Caki2 (cell line): ENCODE measurements around the gene COX4I1. TPM values are rescaled to one million over a fixed set of nuclear protein-coding genes. Genes with fewer than 3 reads are reported as not detected.
A peak's percentile ranks its signal among the peaks of the same experiment; 100 is the strongest.
"Not testable (repeated sequence)": the region's sequence is repeated elsewhere in the genome, so short reads cannot be mapped to it uniquely, and the experiment has no call there.

ENCODE experiments used
- DNase-seq: peaks from one replicate; pipeline ENCODE4 v3.0.0-alpha.2; 2015; ENCODE audit warnings: low read depth
- in situ Hi-C: cut with HindIII; loops from 2 replicates; pipeline ENCODE4 v1.10.0; 2016; ENCODE audit warnings: low sequenced_read_pairs, low pct_unique_long_range_greater_than_20kb, mixed read lengths
- total RNA-seq: library from RNA; depleted of rRNA; stranded (reverse); fragments of >200 nt; shearing (Covaris generic); gene quantifications from 2 replicates; pipeline ENCODE4 v1.2.3, GENCODE V29; 2014; ENCODE audit warnings: low replicate concordance

COX4I1 gene
- total RNA-seq, 1 experiment from 2014 or later, result 914 TPM

DNA sequence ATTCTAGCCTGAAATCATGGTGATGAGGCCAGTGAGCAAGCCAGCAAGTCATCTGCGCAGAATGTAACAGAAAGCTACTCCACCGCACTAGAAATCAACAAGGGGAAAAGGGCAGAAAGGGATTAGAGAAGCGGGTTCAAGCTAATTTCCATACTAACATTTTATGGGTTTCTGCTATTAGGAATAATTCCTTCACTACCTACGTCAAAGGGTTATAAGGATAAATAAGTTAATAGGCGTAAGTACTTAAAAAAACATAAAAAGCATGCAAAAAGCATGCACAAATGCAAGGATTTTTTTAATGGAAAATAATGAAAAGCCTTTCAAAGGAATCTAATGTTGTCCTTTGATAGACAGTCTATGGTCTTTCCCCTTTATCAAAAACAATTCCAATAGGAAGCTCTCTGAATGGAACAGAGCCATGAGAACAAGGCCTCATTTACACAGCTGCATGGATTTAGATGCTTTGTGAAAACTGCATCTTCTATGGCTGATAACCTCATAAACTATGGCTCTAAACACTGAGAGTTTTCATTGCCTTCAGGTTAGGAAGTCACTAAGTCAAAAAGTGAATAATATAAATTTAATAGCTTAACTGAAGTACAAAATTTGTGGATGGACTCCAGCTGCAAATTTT is 5.7 kb upstream of the COX4I1 start:
- DNase-seq, result no peak
- in situ Hi-C loops, result no loop called here

- DNase-seq, result no peak
- in situ Hi-C loops, result no loop called here
Measured at GRCh38 chr16:85794696-85795095, 4.8 kb upstream of the COX4I1 start.

DNA sequence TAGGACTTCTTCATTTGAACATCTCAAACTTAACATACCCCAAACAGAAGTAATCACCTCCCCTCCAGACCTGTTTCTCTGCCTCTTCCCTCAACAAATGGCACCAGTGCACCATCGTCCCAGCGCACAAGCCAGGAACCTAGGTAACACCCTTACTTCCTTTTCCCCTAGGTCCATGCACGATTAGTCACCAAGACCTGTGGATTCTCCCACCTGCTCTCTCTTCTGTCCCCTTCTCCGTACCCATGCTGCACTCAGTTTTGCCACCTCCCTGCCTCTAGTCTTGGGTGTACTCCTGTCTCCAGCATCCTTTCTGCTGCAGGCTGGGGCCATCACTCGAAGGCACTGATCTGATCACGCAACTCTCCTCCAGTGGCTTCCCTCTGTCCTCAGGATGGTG is 3.3 kb upstream of the COX4I1 start:
- in situ Hi-C loops, result no loop called here
- no peak for DNase-seq

DNA sequence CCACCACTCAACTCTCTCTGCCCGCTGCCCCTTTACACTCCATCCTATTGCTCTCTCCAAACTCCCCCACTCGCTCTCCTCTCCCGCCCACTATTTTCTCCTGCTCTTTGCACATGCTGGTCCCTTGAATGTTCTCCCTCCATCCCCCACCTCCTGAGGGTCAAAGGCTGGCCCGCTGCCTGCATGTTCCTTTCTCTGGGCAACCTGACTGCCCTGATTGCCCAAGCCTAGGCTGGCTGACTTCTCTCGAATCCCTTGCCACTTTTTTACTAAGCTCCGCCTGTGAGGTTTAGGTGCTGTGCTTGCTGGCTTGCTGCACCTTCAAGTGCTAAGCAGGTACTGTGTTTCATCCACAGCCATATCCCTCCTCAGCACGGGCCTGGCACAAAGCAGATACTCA is 2.9 kb upstream of the COX4I1 start:
- in situ Hi-C loops, result no loop called here
- no peak for DNase-seq

DNA sequence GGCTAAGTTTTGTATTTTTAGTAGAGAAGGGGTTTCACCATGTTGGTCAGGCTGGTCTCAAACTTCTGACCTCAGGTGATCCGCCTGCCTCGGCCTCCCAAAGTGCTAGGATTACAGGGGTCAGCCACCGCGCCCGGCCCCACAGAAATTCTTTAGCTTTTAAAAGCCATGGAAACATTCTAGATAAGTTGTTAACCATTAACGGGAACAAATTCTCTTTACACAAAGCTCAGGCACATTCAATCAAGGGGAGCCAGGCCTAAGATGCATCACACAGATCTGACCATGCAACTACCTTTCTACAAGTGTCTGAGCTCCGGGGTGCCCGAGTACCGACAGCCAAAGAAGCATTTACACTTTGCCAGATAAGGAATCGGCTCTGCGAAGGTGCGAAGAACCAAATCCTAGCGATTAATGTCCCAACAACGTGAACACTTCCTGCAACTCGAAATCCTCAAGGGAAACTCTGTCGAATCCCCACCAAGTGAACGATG is 1.2 kb upstream of the COX4I1 start:
- peak; percentile 7 for DNase-seq
- in situ Hi-C loops, result no loop called here

GRCh38 chr16:85798901-85799496 is 496 bp upstream of the COX4I1 start:
- in situ Hi-C loops, result no loop called here
- DNase-seq, result no peak

DNA sequence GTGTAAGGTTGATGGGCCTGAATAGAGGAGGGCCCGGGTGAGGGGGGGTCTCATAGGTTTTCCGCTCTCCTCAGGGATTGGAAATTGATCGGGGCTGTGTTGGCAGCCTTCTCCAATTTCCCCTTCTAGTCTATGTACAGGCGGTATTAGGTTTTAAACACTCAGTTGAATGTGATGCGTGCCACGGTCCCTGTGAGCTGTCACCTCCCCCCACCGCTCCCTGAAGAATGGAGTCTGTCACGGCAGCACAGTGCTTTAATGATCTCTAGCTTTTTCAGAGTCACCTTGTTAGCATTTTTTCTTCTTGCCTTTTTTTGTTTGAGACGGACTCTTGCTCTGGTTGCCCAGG is 800 bp downstream of the COX4I1 start:
- DNase-seq, result no peak
- in situ Hi-C loops, result no loop called here

DNA sequence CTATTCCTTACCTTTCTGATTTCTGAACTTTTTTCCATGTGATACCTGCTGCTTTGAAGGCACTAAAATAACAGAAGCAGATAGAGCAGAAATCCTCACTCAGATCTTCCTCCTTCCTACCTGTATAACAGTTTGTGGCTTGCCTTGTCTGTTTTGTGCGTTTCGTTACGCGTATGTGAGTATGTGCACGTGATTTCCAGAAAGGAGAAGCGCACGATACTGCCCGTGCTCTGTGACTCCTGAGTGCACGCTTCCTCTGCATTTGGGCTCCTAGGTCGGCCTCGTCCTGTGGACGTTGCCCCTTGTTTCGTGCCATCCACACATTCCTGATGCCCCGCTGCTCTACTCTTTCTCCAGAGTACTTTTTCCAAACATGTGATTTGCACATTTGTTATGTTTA is 4.1 kb downstream of the COX4I1 start:
- in situ Hi-C loops, result no loop called here
- DNase-seq, result no peak

GRCh38 chr16:85805442-85806045 is 6.0 kb downstream of the COX4I1 start:
- no peak for DNase-seq
- in situ Hi-C loops, result no loop called here

GRCh38 chr16:85806539-85806938 is 7.0 kb downstream of the COX4I1 start:
- no peak for DNase-seq
- in situ Hi-C loops, result no loop called here

GRCh38 chr16:85807340-85807739 is 7.8 kb downstream of the COX4I1 start:
- in situ Hi-C loops, DNase-seq: not testable (repeated sequence)

- DNase-seq, in situ Hi-C loops: not testable (repeated sequence)
Measured at GRCh38 chr16:85808104-85808503, 8.6 kb downstream of the COX4I1 start.

DNA sequence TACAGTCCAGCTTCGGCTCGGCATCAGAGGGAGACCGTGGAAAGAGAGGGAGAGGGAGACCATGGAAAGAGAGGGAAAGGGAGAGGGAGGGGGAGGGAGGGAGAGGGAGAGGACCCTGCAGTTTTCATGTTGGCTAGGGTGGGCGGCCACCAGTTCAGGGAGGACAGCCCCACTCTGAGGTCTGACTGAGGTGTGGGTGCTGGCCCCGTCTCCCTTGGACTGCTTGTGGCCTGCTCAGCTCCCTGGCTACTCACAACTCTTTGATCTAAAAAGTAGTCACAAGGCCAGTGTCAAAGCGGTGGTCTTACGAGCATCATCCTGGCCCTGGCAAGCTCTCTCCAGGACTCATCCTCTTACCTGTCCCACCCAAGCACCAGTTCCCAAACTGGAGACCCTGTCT is 9.4 kb downstream of the COX4I1 start:
- no peak for DNase-seq
- in situ Hi-C loops, result no loop called here

DNA sequence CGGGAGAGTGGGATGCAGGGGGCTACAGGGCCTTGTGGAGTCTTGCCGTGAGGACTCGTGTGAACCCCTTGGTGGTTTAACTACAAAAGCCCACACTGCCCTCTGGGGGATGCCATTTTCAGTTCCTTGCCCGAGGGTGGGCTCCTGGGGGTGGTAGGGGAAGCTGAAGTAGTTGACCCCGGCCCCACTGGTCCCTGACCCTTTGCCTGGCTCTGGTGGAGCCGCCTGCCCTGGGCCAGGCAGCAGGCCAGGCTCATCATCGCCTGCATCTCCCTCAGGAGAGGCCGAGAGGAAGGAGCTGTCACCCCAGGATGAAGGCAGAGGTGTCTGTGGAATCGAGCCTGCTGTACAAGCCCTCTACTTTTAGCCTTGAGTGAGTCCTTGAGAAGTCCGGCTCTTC is 10.2 kb downstream of the COX4I1 start:
- in situ Hi-C loops, result no loop called here
- no peak for DNase-seq

DNA sequence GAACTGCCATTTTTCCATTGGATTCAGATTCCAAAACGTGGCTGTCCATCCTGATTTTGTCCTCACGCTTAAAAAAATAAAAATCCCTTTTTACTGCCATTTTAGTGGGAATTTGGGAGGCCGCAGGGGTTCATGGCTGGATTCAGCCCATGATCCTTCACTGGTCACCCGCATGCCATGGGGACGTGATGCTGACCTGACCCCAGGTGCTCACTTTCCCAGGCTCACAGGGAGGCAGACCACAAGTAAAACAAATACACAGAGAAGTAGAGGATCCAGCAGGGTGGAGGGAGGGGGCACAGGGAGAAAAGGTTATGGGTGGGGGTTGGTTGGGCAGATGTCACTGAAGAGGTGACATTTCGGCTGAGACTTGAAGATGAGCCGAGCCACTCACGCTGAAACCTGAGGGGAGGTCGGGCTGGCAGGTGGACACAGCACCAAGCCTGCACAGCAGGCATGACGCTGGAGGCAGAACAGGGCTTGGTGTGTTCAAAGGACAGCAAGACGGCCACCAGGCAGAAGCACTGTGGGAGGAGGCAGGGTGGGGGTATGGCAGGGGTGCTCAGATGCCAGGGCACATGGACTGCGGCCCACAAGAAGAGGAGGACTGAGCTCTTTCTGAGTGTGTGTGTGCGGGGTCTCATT is 10.7 kb downstream of the COX4I1 start:
- no peak for DNase-seq
- in situ Hi-C loops, result no loop called here

DNA sequence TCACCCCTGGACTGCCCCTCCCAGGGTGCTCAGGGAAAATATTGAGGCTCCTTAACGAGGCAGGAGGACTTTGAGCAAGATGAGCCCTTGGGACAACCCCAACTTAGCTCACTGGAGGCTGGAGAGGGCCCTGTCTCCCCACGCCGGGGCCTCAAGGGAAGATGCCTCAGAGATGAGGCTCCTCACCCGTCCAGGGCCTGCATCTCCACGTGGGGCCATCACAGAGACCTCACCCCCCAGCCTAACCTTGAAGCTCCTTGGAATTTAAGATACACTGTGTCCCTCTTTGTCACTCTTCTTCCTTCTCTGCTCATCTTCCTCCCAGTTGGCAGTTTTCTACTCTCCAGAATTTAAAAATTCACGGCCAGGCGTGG is 11.2 kb downstream of the COX4I1 start:
- in situ Hi-C loops, result no loop called here
- no peak for DNase-seq

DNA sequence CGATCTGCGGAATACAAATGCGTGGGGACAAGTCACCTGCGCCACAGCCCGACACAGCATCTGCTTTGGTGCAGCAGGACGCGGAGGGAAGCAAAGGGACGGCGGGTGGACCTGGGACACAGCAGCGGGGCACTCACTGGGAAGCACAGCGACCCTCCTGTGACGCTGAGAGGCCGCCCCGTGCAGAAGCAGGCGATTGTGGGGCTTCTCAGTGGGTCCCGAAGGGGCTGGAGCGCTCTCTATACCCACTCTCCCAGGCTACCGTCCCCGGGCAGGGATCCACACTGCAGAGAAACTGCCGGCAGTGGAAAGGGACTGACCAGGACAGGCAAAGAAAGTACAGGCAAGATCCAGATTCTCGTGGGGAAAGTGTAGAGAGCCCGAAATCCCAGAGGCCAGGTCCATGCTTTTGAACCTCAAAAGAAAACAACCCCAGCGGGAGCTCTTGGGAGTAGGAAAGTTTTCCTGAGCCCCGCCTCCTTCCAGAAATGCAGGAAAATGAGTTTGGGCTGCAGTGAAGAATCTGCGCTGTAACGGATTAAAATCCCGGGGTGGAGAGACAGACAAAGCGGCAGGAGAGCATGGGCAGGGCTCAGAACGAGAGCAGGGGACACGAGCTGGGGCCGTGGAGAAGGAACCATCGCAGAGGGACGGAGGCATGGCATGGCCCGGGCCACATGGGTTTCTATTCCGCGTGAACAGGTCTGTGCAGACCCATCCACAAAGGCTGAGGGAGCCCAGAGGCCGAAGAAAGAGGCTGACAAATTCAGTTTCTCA is 12.7 kb downstream of the COX4I1 start:
- in situ Hi-C loops, result no loop called here
- DNase-seq, result no peak

GRCh38 chr16:85812811-85813700 is 13.6 kb downstream of the COX4I1 start:
- in situ Hi-C loops, result no loop called here
- DNase-seq, result no peak
